Measurements from ENCODE around the gene STXBP1.

DNA sequence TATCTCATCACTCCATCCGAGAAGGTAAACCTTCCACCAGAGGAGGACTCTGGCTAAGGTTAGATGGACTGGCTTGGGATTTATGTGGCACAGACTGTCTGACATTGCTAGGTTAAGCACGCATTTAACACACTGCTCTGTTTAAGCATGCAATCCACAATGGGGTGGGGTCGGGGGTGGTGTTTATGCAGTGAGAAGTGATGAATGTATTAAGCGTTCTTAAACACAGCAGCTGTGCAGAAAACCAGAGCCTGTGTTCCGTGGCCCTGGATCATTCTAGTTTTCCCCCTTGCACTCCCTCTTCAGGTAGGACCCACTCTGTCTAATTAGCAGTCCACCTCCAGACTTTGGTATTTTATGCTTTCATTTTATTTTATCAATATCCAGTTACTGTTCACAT is 46.4 kb downstream of the STXBP1 start:
- no peak for TF ChIP-seq POLR2A (IDR thresholded peaks at IDR 0.05)
- TF ChIP-seq, protein P1, sequence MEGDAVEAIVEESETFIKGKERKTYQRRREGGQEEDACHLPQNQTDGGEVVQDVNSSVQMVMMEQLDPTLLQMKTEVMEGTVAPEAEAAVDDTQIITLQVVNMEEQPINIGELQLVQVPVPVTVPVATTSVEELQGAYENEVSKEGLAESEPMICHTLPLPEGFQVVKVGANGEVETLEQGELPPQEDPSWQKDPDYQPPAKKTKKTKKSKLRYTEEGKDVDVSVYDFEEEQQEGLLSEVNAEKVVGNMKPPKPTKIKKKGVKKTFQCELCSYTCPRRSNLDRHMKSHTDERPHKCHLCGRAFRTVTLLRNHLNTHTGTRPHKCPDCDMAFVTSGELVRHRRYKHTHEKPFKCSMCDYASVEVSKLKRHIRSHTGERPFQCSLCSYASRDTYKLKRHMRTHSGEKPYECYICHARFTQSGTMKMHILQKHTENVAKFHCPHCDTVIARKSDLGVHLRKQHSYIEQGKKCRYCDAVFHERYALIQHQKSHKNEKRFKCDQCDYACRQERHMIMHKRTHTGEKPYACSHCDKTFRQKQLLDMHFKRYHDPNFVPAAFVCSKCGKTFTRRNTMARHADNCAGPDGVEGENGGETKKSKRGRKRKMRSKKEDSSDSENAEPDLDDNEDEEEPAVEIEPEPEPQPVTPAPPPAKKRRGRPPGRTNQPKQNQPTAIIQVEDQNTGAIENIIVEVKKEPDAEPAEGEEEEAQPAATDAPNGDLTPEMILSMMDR (IDR thresholded peaks at IDR 0.05) = no peak
